Sigmoid colon (tissue), 7 donors: Measurements from ENCODE around the gene OPCML. TPM values are rescaled to one million over a fixed set of nuclear protein-coding genes. Genes with fewer than 3 reads are reported as not detected.

Experiments
- DNase-seq: peaks from one replicate; pipeline ENCODE4 v3.0.0-alpha.2; 2019
- H3K27ac ChIP-seq, 4 donors: fragments of 200-600 bp; sonication (generic); one replicate each; pipeline ENCODE4 v1.5.1; 2016 to 2019; ENCODE audit warnings: mild to moderate bottlenecking in 1 of 4
- H3K27me3 ChIP-seq, 3 donors: fragments of 200-600 bp; sonication (generic); one replicate each; pipeline ENCODE4 v1.5.1; 2019; ENCODE audit warnings: mild to moderate bottlenecking in 1 of 3
- H3K36me3 ChIP-seq, 4 donors: fragments of 200-600 bp; sonication (generic); one replicate each; pipeline ENCODE4 v1.5.1; 2016 to 2019
- H3K4me1 ChIP-seq, 4 donors: fragments of 200-600 bp; sonication (generic); one replicate each; pipeline ENCODE4 v1.5.1; 2017 to 2019
- H3K4me3 ChIP-seq, 4 donors: fragments of 200-600 bp; sonication (generic); one replicate each; pipeline ENCODE4 v1.5.1; 2017 to 2019; ENCODE audit warnings: mild to moderate bottlenecking in 2 of 4, moderate library complexity in 1 of 4
- H3K9me3 ChIP-seq, 4 donors: fragments of 200-600 bp in 3 of 4; sonication (generic) in 3 of 4; one replicate each; pipeline versions ENCODE4 v1.5.1 to v1.6.1; 2013 to 2019
- CTCF ChIP-seq, 4 experiments: fragments of 450-650 bp in 3 of 4; fragments of 200-600 bp in 1 of 4; IDR thresholded peaks; one replicate each; pipeline ENCODE4 v1.5.1; 2016 to 2019; ENCODE audit warnings: antibody characterized with exemption in 4 of 4, mild to moderate bottlenecking in 3 of 4, moderate library complexity in 2 of 4
- EP300 ChIP-seq, 4 donors: sonication (generic); formaldehyde crosslinking; IDR thresholded peaks; one replicate each; pipeline ENCODE4 v1.6.1; 2017; ENCODE audit warnings: antibody characterized with exemption in 4 of 4
- POLR2A ChIP-seq, 2 donors: fragments of 450-650 bp; IDR thresholded peaks; one replicate each; pipeline ENCODE4 v1.6.1; 2016; ENCODE audit warnings: antibody characterized with exemption in 2 of 2, mild to moderate bottlenecking in 2 of 2, moderate library complexity in 2 of 2
- POLR2AphosphoS5 ChIP-seq, 4 donors: sonication (generic); formaldehyde crosslinking; IDR thresholded peaks; one replicate each; pipeline ENCODE4 v1.6.1; 2017; ENCODE audit warnings: antibody characterized with exemption in 4 of 4
- WGBS, 2 donors: extraction: QIAGEN DNeasy Blood & Tissue Kit; methylation state at CpG; one replicate each; pipeline ENCODE4 v1.1.7; 2013; 5-methylcytosine and 5-hydroxymethylcytosine counted together
- intact Hi-C: fragments of 100-400 bp; cut with DNase I; formaldehyde crosslinking; loops from one replicate; pipeline ENCODE4 v1.15.1; 2023
- polyA plus RNA-seq, 3 donors: library from polyadenylated mRNA; stranded (reverse); fragments of 200-250 nt; gene quantifications; one replicate each; pipeline ENCODE4 v1.2.3, GENCODE V29; 2013
- total RNA-seq, 4 donors: library from RNA; depleted of rRNA; stranded (reverse); fragments of >200 nt; gene quantifications; one replicate each; pipeline ENCODE4 v1.1.0, GENCODE V29; 2016
- donor health status: healthy with polysubstance abuse.
- donor health status: Bipolar disorder and iron deficiency.
- donor health status: healthy.

OPCML gene
- total and polyA plus RNA-seq, 7 donors, result under 0.01 to 0.14 (median 0.03) TPM; not detected in 4

DNA sequence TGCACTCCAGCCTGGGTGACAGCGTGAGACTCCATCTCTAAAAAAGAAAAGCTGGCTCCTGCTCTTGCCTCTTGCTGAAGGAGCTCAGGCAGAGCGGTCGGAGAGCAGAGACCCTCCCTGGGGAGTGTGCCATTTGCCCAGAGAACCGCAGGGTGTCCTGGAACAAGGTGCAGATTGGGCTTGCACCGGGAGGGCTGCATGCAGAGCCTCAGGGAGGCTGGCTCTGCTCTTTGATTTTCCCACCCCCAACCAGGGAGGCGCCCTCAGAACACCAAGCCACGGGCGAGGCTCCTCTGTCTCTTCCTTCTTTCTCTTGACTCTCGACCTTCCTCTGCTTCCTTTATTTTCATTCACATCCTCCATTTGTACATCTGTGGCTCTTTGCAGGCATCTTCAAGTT lies 889.1 kb downstream of the OPCML start:
- no peak for DNase-seq

DNA sequence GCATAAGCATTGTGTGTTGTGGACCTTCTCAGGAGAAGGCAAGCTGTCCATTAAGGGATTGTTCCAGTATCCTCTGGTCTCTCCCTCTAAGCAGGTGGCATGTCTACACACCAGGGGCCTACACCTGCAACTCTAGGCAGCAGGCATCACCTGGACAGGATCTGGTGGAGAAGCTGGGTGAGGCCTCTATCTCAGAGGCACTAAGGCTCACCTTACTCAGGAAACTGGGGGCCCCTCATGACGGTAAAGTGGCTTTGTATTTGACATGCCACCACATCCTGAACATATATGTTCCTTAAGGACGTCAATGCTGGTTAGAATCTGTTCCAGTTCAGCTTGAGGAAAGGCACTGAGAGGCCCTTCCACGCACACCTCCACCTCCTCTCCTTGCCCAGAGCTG lies 891.3 kb downstream of the OPCML start:
- Histone ChIP-seq H3K4me1 (no peaks in the 10 kb centered on the region), H3K27ac (no peak overlapping the region), H3K9me3 (no peaks in the 10 kb centered on the region), H3K4me3 (no peak overlapping the region), H3K36me3 (no peaks in the 10 kb centered on the region), H3K27me3 (peaks cover 0 to 5% (median 0%) of the 10 kb centered on the region in 3 donors)
- 56 to 63% methylated on average over 3 of the region's 3 CpGs for WGBS, 2 donors
- intact Hi-C loops, result no loop called here
- no peak for DNase-seq
- TF ChIP-seq POLR2A (IDR thresholded peaks at IDR 0.05) (no peak), POLR2AphosphoS5 (IDR thresholded peaks at IDR 0.05) (no peak), CTCF (IDR thresholded peaks at IDR 0.05) (no peak)

More for the DNA sequence above, 889.1 kb downstream of the OPCML start:
- TF ChIP-seq EP300 (IDR thresholded peaks at IDR 0.05) (no peak), CTCF (IDR thresholded peaks at IDR 0.05) (no peak), POLR2A (IDR thresholded peaks at IDR 0.05) (no peak), POLR2AphosphoS5 (IDR thresholded peaks at IDR 0.05) (no peak)
- Histone ChIP-seq H3K4me3 (no peak overlapping the region), H3K27me3 (peaks cover 0 to 5% (median 0%) of the 10 kb centered on the region in 3 donors), H3K9me3 (no peaks in the 10 kb centered on the region), H3K27ac (no peak overlapping the region), H3K4me1 (no peaks in the 10 kb centered on the region), H3K36me3 (no peaks in the 10 kb centered on the region)
- WGBS, 2 donors, result 57 to 68% methylated on average over 9 of the region's 9 CpGs
- intact Hi-C loops, result no loop called here

GRCh38 chr11:132639986-132640385 lies 892.3 kb downstream of the OPCML start:
- H3K9me3 ChIP-seq, result no peaks in the 10 kb centered on the region
- no peaks in the 10 kb centered on the region for H3K36me3 ChIP-seq
- 55 to 71% methylated on average over 6 of the region's 6 CpGs for WGBS, 2 donors
- DNase-seq, result no peak
- intact Hi-C loops, result no loop called here
- TF ChIP-seq CTCF (IDR thresholded peaks at IDR 0.05) (no peak), POLR2AphosphoS5 (IDR thresholded peaks at IDR 0.05) (no peak), EP300 (IDR thresholded peaks at IDR 0.05) (no peak), POLR2A (IDR thresholded peaks at IDR 0.05) (no peak)
- H3K4me1 ChIP-seq, result no peaks in the 10 kb centered on the region
- H3K27ac ChIP-seq, result no peak overlapping the region
- H3K27me3 ChIP-seq, result peaks cover 0 to 5% (median 0%) of the 10 kb centered on the region in 3 donors
- no peak overlapping the region for H3K4me3 ChIP-seq

DNA sequence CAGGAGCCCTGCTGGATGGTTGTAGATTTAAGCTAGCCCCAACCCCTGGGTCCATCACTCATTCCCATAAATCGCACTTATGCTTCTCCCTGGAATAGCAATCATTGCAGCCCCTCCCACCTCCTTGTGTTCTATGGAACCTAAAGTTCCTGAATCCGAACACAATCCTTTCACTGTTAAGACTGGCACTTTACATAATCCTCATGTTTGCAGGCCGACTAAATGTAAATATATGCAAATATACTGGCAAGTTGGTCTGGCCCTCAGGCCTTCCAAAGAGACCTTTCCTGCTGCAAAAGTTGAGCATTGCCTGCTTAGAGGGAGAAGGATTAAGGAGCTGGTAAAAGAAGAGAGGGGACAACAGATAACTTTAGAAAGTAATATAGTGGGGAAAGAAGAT lies 892.9 kb downstream of the OPCML start:
- no peaks in the 10 kb centered on the region for H3K36me3 ChIP-seq
- no peak overlapping the region for H3K4me3 ChIP-seq
- 58 to 69% methylated on average over 3 of the region's 3 CpGs for WGBS, 2 donors
- H3K9me3 ChIP-seq, result no peaks in the 10 kb centered on the region
- TF ChIP-seq CTCF (IDR thresholded peaks at IDR 0.05) (no peak), EP300 (IDR thresholded peaks at IDR 0.05) (no peak), POLR2A (IDR thresholded peaks at IDR 0.05) (no peak), POLR2AphosphoS5 (IDR thresholded peaks at IDR 0.05) (no peak)
- peaks cover 0 to 5% (median 0%) of the 10 kb centered on the region in 3 donors for H3K27me3 ChIP-seq
- intact Hi-C loops, result no loop called here
- no peaks in the 10 kb centered on the region for H3K4me1 ChIP-seq
- H3K27ac ChIP-seq, result no peak overlapping the region
- no peak for DNase-seq

DNA sequence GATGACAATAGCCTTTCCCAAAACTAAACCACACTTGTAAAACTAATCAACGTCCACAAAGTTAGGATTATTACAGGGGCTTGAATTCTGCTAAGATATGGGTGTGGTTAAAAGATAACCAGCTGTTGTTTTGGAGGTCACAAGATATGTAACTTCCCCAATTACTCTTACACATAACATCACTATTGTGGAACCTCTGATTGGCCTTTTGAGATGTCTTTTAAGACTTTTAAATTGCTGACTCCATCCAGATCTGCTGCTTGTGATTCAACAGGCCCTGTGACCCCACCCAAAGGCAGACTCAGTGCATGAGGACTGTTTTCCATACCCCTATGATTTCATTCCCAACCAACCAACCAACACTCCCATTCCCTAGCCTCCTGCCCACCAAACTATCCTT lies 893.9 kb downstream of the OPCML start:
- WGBS, 2 donors, result 11 to 27% methylated on average over 1 of the region's 1 CpG
- no peak overlapping the region for H3K4me3 ChIP-seq
- no peak for DNase-seq
- no peaks in the 10 kb centered on the region for H3K9me3 ChIP-seq
- H3K36me3 ChIP-seq, result no peaks in the 10 kb centered on the region
- intact Hi-C loops, result no loop called here
- H3K27ac ChIP-seq, result no peak overlapping the region
- H3K27me3 ChIP-seq, result peaks cover 0 to 5% (median 0%) of the 10 kb centered on the region in 3 donors
- no peaks in the 10 kb centered on the region for H3K4me1 ChIP-seq
- TF ChIP-seq CTCF (IDR thresholded peaks at IDR 0.05), result no peak
- no peak for TF ChIP-seq POLR2A (IDR thresholded peaks at IDR 0.05)
- TF ChIP-seq EP300 (IDR thresholded peaks at IDR 0.05), result no peak
- TF ChIP-seq POLR2AphosphoS5 (IDR thresholded peaks at IDR 0.05), result no peak
